HepG2 (cell line): Measurements from ENCODE around the gene SFR1. TPM values are rescaled to one million over a fixed set of nuclear protein-coding genes. Genes with fewer than 3 reads are reported as not detected.

Source experiments
- ATAC-seq: fragments of 200-7000 bp; cut with Tn5 transposase; 3 replicates; pipeline ENCODE4 v1.9.1; 2020; ENCODE audit warnings: mild to moderate bottlenecking, moderate library complexity
- BruUV-seq: library from RNA; stranded (reverse); fragments of 400-500 nt; replicated peaks from 2 replicates; lab custom pipeline; 2021; lab: Mats Ljungman, UMichigan
- CTCF ChIA-PET: fragments of 300-600 bp; formaldehyde crosslinking; extraction: SDS; loops from one replicate; lab custom pipeline; 2021; ENCODE audit warnings: low total read pairs, inconsistent platforms, low intra/inter-chr PET ratio; lab: Yijun Ruan, JAX
- POLR2A ChIA-PET: fragments of 350-600 bp; sonication (Branson Sonifier 250); formaldehyde crosslinking; loops from one replicate; lab custom pipeline; 2020; ENCODE audit warnings: antibody characterized with exemption, inconsistent platforms; lab: Yijun Ruan, JAX
- DNase-seq: peaks from one replicate; pipeline ENCODE4 v3.0.0-alpha.2; 2015; ENCODE audit warnings: low spot score
- FAIRE-seq: peaks from 3 replicates; lab custom pipeline; 2011; peaks lifted over from hg19 to GRCh38; lab: Jason Lieb, UNC
- H2AFZ ChIP-seq: one replicate; pipeline ENCODE4 v1.6.1; 2011; ENCODE audit warnings: low read length, inconsistent platforms
- H3K27ac ChIP-seq: fragments of 300-600 bp; 3 replicates; pipeline ENCODE4 v1.8.0; 2011; ENCODE audit warnings: mixed run types, mild to moderate bottlenecking, mixed read lengths, low read length, inconsistent platforms; ENCODE audit not compliant: insufficient read depth; ENCODE audit errors: extremely low read length
- H3K27me3 ChIP-seq, 2 experiments: fragments of 200-600 bp in 1 of 2; 2 replicates in 1 of 2; 3 replicates in 1 of 2; pipeline versions ENCODE4 v1.6.0 to v1.8.0; 2011; ENCODE audit warnings: low read length in 2 of 2, mild to moderate bottlenecking in 2 of 2, moderate library complexity in 2 of 2, inconsistent platforms in 1 of 2; ENCODE audit not compliant: insufficient read depth in 2 of 2, control insufficient read depth in 1 of 2
- H3K36me3 ChIP-seq, 2 experiments: fragments of 200-600 bp in 1 of 2; replicated peaks in 1 of 2; 2 replicates in 1 of 2; 3 replicates in 1 of 2; pipeline versions ENCODE4 v1.5.1 to v1.8.0; 2011; ENCODE audit warnings: low read length in 2 of 2, inconsistent platforms in 1 of 2; ENCODE audit not compliant: insufficient read depth in 2 of 2, control insufficient read depth in 1 of 2
- H3K4me1 ChIP-seq: 2 replicates; pipeline ENCODE4 v1.5.1; 2012; ENCODE audit warnings: low read length, inconsistent platforms; ENCODE audit not compliant: insufficient read depth
- H3K4me2 ChIP-seq: 2 replicates; pipeline ENCODE4 v1.6.0; 2011; ENCODE audit warnings: low read depth, low read length, inconsistent platforms
- H3K4me3 ChIP-seq, 3 experiments: fragments of 200-600 bp in 1 of 3; sonication (generic), shearing (Covaris generic) in 1 of 3; replicated peaks in 1 of 3; 2 replicates each; pipeline ENCODE4 v1.5.1; 2011 to 2016; ENCODE audit warnings: low read length in 3 of 3, inconsistent platforms in 2 of 3, low read depth in 2 of 3, mild to moderate bottlenecking in 2 of 3, control low read depth in 1 of 3, mixed read lengths in 1 of 3; ENCODE audit not compliant: insufficient read depth in 1 of 3
- H3K79me2 ChIP-seq: one replicate; pipeline ENCODE4 v1.6.1; 2011; ENCODE audit warnings: low read length, inconsistent platforms; ENCODE audit not compliant: insufficient read depth
- H3K9ac ChIP-seq: 2 replicates; pipeline ENCODE4 v1.6.0; 2011; ENCODE audit warnings: mild to moderate bottlenecking, low read depth, low read length, inconsistent platforms; ENCODE audit not compliant: insufficient read depth
- H3K9me3 ChIP-seq: 2 replicates; pipeline ENCODE4 v1.5.1; 2012; ENCODE audit warnings: mild to moderate bottlenecking, low read length
- H4K20me1 ChIP-seq: 2 replicates; pipeline ENCODE4 v1.6.0; 2011; ENCODE audit warnings: inconsistent platforms, mild to moderate bottlenecking, low read length, moderate library complexity; ENCODE audit not compliant: insufficient read depth
- HBP1 ChIP-seq: IDR thresholded peaks from 2 replicates; pipeline ENCODE4 v1.6.1; 2016; ENCODE audit warnings: low read depth, control low read depth
- ISL2 ChIP-seq: sonication (generic); formaldehyde crosslinking; IDR thresholded peaks from 2 replicates; pipeline ENCODE4 v1.5.0; 2020; ENCODE audit warnings: missing genetic modification reagents
- KDM2A ChIP-seq: sonication (generic); formaldehyde crosslinking; IDR thresholded peaks from 2 replicates; pipeline ENCODE4 v1.4.0; 2020; ENCODE audit warnings: low read depth, missing genetic modification reagents, borderline replicate concordance
- MAFK ChIP-seq, 2 experiments: IDR thresholded peaks in 1 of 2; conservative IDR thresholded peaks in 1 of 2; 2 replicates each; pipeline ENCODE4 v1.6.1; 2011; ENCODE audit warnings: improper control_type of control experiment in 2 of 2, low read length in 2 of 2
- MED8 ChIP-seq: sonication (generic); formaldehyde crosslinking; IDR thresholded peaks from 2 replicates; pipeline ENCODE4 v1.8.1; 2023; ENCODE audit warnings: mild to moderate bottlenecking, missing genetic modification reagents; ENCODE audit not compliant: insufficient replicate concordance
- MLX ChIP-seq: IDR thresholded peaks from 2 replicates; pipeline ENCODE4 v1.6.1; 2016
- POLR2AphosphoS2 ChIP-seq: IDR thresholded peaks from 2 replicates; pipeline ENCODE4 v1.6.1; 2011; ENCODE audit warnings: low read depth, low read length, improper control_type of control experiment
- RBAK ChIP-seq: sonication (generic); formaldehyde crosslinking; IDR thresholded peaks from 2 replicates; pipeline ENCODE4 v1.5.1; 2020; ENCODE audit warnings: mild to moderate bottlenecking, missing genetic modification reagents
- RBM22 ChIP-seq: fragments of 200-400 bp; formaldehyde crosslinking; optimal IDR thresholded peaks from 2 replicates; pipeline ENCODE3; 2017; ENCODE audit warnings: mild to moderate bottlenecking, low read length, moderate library complexity
- SIN3B ChIP-seq: fragments of 150-350 bp; IDR thresholded peaks from 2 replicates; pipeline ENCODE4 v1.6.1; 2014; ENCODE audit warnings: low read length
- TFE3 ChIP-seq: IDR thresholded peaks from 2 replicates; pipeline ENCODE4 v1.6.1; 2016
- ZBTB7A ChIP-seq: sonication (generic); formaldehyde crosslinking; IDR thresholded peaks from 2 replicates; pipeline ENCODE4 v1.8.0; 2022; ENCODE audit warnings: mild to moderate bottlenecking, missing genetic modification reagents
- ZNF225 ChIP-seq: sonication (generic); formaldehyde crosslinking; IDR thresholded peaks from 2 replicates; pipeline ENCODE4 v1.4.0; 2020; ENCODE audit warnings: mild to moderate bottlenecking, missing genetic modification reagents
- ZNF44 ChIP-seq: sonication (generic); formaldehyde crosslinking; IDR thresholded peaks from 2 replicates; pipeline ENCODE4 v1.5.1; 2020; ENCODE audit warnings: mild to moderate bottlenecking, missing genetic modification reagents
- ZNF556 ChIP-seq: sonication (generic); formaldehyde crosslinking; IDR thresholded peaks from 2 replicates; pipeline ENCODE4 v1.4.0; 2020; ENCODE audit warnings: mild to moderate bottlenecking, missing genetic modification reagents, borderline replicate concordance
- ZNF703 ChIP-seq: sonication (generic); formaldehyde crosslinking; IDR thresholded peaks from 2 replicates; pipeline ENCODE4 v1.5.1; 2020; ENCODE audit warnings: missing genetic modification reagents, mild to moderate bottlenecking, moderate library complexity, borderline replicate concordance
- WGBS: methylation state at CpG from one replicate; pipeline ENCODE4 v1.1.6; 2017; ENCODE audit warnings: low lambda C conversion rate; 5-methylcytosine and 5-hydroxymethylcytosine counted together
- in situ Hi-C: cut with HindIII; loops from 2 replicates; pipeline ENCODE4 v1.10.0; 2017; ENCODE audit warnings: low pct_unique_long_range_greater_than_20kb; ENCODE audit not compliant: extremely low pct_ligation_motif_present
- intact Hi-C: fragments of 100-400 bp; cut with micrococcal nuclease; formaldehyde crosslinking; loops from one replicate; pipeline ENCODE4 v1.10.0; 2022; ENCODE audit not compliant: unreplicated experiment
- polyA plus RNA-seq, 8 experiments: library from polyadenylated mRNA; depleted of rRNA in 3 of 8; stranded (reverse) in 7 of 8; unstranded in 1 of 8; fragments of >200 nt; fragmentation: Illumina TruSeq in 4 of 8; extraction: Trizol in 4 of 8; gene quantifications; 2 replicates each; pipeline versions ENCODE4 v1.2.1 to v1.2.3, GENCODE V29; 2011 to 2016; ENCODE audit warnings: low read depth in 4 of 8, missing spikeins in 1 of 8, mixed read lengths in 1 of 8; ENCODE audit not compliant: insufficient read depth in 1 of 8
- total RNA-seq, 5 experiments: library from RNA; depleted of rRNA; stranded (reverse); fragments of >200 nt; fragmentation: Illumina TruSeq; extraction: Trizol; gene quantifications; 2 replicates each; pipeline ENCODE4 v1.2.3, GENCODE V29; 2016; ENCODE audit warnings: low read depth in 1 of 5

SFR1 gene
- total and polyA plus RNA-seq, 2 of the 13 experiments (the other 11 are each of a cell fraction or from before 2014, with no cell fraction given), result 2.2 to 6.1 TPM

GRCh38 chr10:104081998-104082397, 40.0 kb upstream of the SFR1 start:
- CTCF ChIA-PET, result no interaction called here

More at GRCh38 chr10:104081998-104082397, 40.0 kb upstream of the SFR1 start:
- intact Hi-C loops, result no loop called here
- no peak overlapping the region for H3K27ac ChIP-seq
- DNase-seq (no peak), FAIRE-seq (no peak), ATAC-seq (no peak)
- POLR2A ChIA-PET, result interaction anchor here (0.6 kb wide), 1 partner anchor 12 kb away, joined by 5 read pairs; no protein-coding TSS in a partner anchor
- H3K79me2 ChIP-seq, result no peaks in the 10 kb centered on the region
- no peaks in the 10 kb centered on the region for H3K9me3 ChIP-seq
- no peaks in the 10 kb centered on the region for H4K20me1 ChIP-seq
- no peaks in the 10 kb centered on the region for H3K4me1 ChIP-seq
- in situ Hi-C loops, result no loop called here
- H3K4me2 ChIP-seq, result no peak overlapping the region
- H3K9ac ChIP-seq, result no peak overlapping the region
- no peaks in the 10 kb centered on the region for H3K36me3 ChIP-seq
- WGBS, result 15% methylated on average over 5 of the region's 5 CpGs
- no peak overlapping the region for H3K4me3 ChIP-seq
- no TSS peak for BruUV-seq
- H2AFZ ChIP-seq, result no peak overlapping the region
- TF ChIP-seq ZNF703 (CRISPR knock-in tag) (no peak), HBP1 (CRISPR knock-in tag) (no peak), MLX (CRISPR knock-in tag) (no peak), MAFK (conservative IDR thresholded peaks at IDR 0.05 in 1 of 2, IDR thresholded peaks at IDR 0.05 in 1 of 2; ENCODE audit: low read length in 2 of 2) (no peak), KDM2A (CRISPR knock-in tag) (no peak), RBAK (no peak), ZNF225 (no peak), ISL2 (no peak), SIN3B (no peak), RBM22 (no peak), TFE3 (no peak), ZNF44 (CRISPR knock-in tag) (no peak), ZBTB7A (CRISPR knock-in tag) (no peak), ZNF556 (CRISPR knock-in tag) (no peak), MED8 (CRISPR knock-in tag) (no peak), POLR2AphosphoS2 (no peak)
- H3K27me3 ChIP-seq, result peaks cover 0 to 14% of the 10 kb centered on the region in 2 experiments; a peak in 1 of 5 replicates
